PC-9 (cell line): ENCODE measurements around the gene RHD.
"Not testable (repeated sequence)": the region's sequence is repeated elsewhere in the genome, so short reads cannot be mapped to it uniquely, and the experiment has no call there.

Source experiments
- CTCF ChIP-seq: fragments of 200-600 bp; sonication (generic); conservative IDR thresholded peaks from 2 replicates; pipeline ENCODE4 v1.6.1; 2017; ENCODE audit warnings: mixed run types, antibody characterized with exemption, mild to moderate bottlenecking, moderate library complexity
- EZH2 ChIP-seq: fragments of 200-600 bp; sonication (generic); IDR thresholded peaks from 2 replicates; pipeline ENCODE4 v1.8.0; 2017; ENCODE audit warnings: antibody characterized with exemption, low read depth

- TF ChIP-seq CTCF, EZH2: not testable (repeated sequence)
Observed at GRCh38 chr1:25309486-25309885, 37.2 kb downstream of the RHD start.
